ENCODE measurements around the gene TRIO. TPM values are rescaled to one million over a fixed set of nuclear protein-coding genes. Genes with fewer than 3 reads are reported as not detected.

The TRIO gene
- polyA plus RNA-seq, 1 of the 3 experiments (the other 2 are of a cell fraction), result 229 TPM

- TF ChIP-seq GATA2 (CRISPR knock-in tag; IDR thresholded peaks at IDR 0.05) (no peak), GABPA (IDR thresholded peaks at IDR 0.05; ENCODE audit: low read depth) (no peak), TAF1 (IDR thresholded peaks at IDR 0.05; ENCODE audit: borderline replicate concordance, low read depth, low read length) (no peak), SMC3 (IDR thresholded peaks at IDR 0.05; ENCODE audit: low read depth, low read length) (no peak), EZH2phosphoT487 (IDR thresholded peaks at IDR 0.05; ENCODE audit: borderline replicate concordance, low read depth) (no peak), TEAD4 (IDR thresholded peaks at IDR 0.05; ENCODE audit: borderline replicate concordance, insufficient read depth) (no peak), FOXJ3 (CRISPR knock-in tag; IDR thresholded peaks at IDR 0.05) (no peak), PBX3 (IDR thresholded peaks at IDR 0.05) (no peak), NFIC (IDR thresholded peaks at IDR 0.05; ENCODE audit: borderline replicate concordance) (no peak)
Observed at GRCh38 chr5:14199902-14200301, 56.8 kb downstream of the TRIO start (continued).

- peaks cover 29% of the 10 kb centered on the region for H3F3A ChIP-seq (replicated peaks; ENCODE audit: insufficient read depth)
- H3K9me2 ChIP-seq, result no peaks in the 10 kb centered on the region
- peaks cover 64% of the 10 kb centered on the region for H4K20me1 ChIP-seq (ENCODE audit: insufficient read depth)
- 97% methylated on average over 11 of the region's 11 CpGs for WGBS (ENCODE audit: low lambda C conversion rate)
- no peak overlapping the region for H3K4me3 ChIP-seq (ENCODE audit: low read depth in 2 of 2, low read length in 1 of 2)
- H3K27me3 ChIP-seq (ENCODE audit: insufficient read depth), result no peaks in the 10 kb centered on the region
- no peaks in the 10 kb centered on the region for H3K9me3 ChIP-seq
- peaks cover 42 to 76% of the 10 kb centered on the region in 2 experiments; a peak in 3 of 4 replicates for H3K4me1 ChIP-seq (ENCODE audit: control insufficient read depth in 1 of 2, insufficient read depth in 2 of 2, low read depth in 1 of 2, low read length in 1 of 2)
- H3K36me3 ChIP-seq (replicated peaks in 1 of 2; ENCODE audit: control insufficient read depth in 1 of 2, insufficient read depth in 2 of 2, low read length in 1 of 2), result peaks cover 0 to 6% of the 10 kb centered on the region in 2 experiments
- POLR2A ChIA-PET, result no interaction called here
- no peak overlapping the region for H3K9ac ChIP-seq
- no peak for DNase-seq
- no peak overlapping the region; the same call in 1 of the 2 replicates for H3K4me2 ChIP-seq
- CTCF ChIA-PET, result no interaction called here
- TF ChIP-seq RAD21 (IDR thresholded peaks at IDR 0.05; ENCODE audit: low read length) (no peak), CHD2 (IDR thresholded peaks at IDR 0.05; ENCODE audit: low read length, partially characterized antibody) (no peak), FOXJ3 (CRISPR knock-in tag; IDR thresholded peaks at IDR 0.05) (no peak), EP300 (IDR thresholded peaks at IDR 0.05; ENCODE audit: borderline replicate concordance in 1 of 2, low read depth in 1 of 2, low read length in 1 of 2) (no peak), MXI1 (IDR thresholded peaks at IDR 0.05; ENCODE audit: low read depth, low read length) (no peak)
- no peak overlapping the region for H2AFZ ChIP-seq (ENCODE audit: low read depth)
- H3K27ac ChIP-seq (ENCODE audit: low read depth in 2 of 2, low read length in 1 of 2), result peak overlapping the region in 1 of 2 experiments; percentile 69; a peak in 1 of 4 replicates
- H3K79me2 ChIP-seq (ENCODE audit: insufficient read depth), result peaks cover 100% of the 10 kb centered on the region
Observed at GRCh38 chr5:14200312-14200990, 57.3 kb downstream of the TRIO start.
